GM12874 (cell line): ENCODE data around the gene DNAJC10.

Experiments used
- CTCF ChIP-seq: IDR thresholded peaks from 2 replicates; pipeline ENCODE4 v1.5.1; 2011; ENCODE audit warnings: low read depth, mild to moderate bottlenecking, control low read depth, low read length, moderate library complexity; ENCODE audit not compliant: insufficient read depth

DNAJC10 gene, protein sequence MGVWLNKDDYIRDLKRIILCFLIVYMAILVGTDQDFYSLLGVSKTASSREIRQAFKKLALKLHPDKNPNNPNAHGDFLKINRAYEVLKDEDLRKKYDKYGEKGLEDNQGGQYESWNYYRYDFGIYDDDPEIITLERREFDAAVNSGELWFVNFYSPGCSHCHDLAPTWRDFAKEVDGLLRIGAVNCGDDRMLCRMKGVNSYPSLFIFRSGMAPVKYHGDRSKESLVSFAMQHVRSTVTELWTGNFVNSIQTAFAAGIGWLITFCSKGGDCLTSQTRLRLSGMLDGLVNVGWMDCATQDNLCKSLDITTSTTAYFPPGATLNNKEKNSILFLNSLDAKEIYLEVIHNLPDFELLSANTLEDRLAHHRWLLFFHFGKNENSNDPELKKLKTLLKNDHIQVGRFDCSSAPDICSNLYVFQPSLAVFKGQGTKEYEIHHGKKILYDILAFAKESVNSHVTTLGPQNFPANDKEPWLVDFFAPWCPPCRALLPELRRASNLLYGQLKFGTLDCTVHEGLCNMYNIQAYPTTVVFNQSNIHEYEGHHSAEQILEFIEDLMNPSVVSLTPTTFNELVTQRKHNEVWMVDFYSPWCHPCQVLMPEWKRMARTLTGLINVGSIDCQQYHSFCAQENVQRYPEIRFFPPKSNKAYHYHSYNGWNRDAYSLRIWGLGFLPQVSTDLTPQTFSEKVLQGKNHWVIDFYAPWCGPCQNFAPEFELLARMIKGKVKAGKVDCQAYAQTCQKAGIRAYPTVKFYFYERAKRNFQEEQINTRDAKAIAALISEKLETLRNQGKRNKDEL

DNA sequence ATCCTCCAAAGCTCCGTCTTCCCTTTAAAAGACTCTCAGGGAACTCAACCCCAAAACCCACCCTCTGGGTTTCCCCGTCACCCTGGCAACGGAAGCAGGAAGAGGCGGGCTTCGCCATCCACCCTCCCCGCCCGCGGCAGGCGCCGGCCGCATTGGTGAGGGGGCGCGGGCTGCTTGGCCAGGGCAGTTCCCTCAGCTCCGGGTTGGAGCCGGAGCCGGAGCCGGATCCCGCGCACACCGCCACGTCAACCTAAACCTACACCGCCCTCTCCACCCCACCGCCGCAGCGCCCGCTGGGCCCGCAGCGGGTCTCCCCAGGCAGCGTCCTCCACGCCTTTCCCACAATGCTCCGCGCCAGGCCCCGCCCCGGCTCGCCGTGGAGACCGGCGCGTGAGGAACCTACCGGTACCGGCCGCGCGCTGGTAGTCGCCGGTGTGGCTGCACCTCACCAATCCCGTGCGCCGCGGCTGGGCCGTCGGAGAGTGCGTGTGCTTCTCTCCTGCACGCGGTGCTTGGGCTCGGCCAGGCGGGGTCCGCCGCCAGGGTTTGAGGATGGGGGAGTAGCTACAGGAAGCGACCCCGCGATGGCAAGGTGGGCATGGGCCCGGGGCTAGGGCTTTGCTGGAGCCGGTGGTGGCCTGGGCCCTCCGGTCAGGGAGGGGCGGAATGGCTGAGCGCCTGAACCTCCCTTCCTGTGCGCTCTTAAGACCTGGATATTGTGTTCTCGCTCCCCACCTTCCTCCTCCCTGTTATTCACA lies at the start of gene DNAJC10:
TSS of gene DNAJC10 (plus strand) at position 366 of the 758 bp plus-strand sequence. CDS start 1,830 bp downstream, outside the sequence.
- TF ChIP-seq CTCF, result no peak

GRCh38 chr2:182666674-182667314 lies 49.3 kb upstream of the DNAJC10 start:
- peak; percentile 56 for TF ChIP-seq CTCF

GRCh38 chr2:182667315-182667695 lies 48.8 kb upstream of the DNAJC10 start:
- no peak for TF ChIP-seq CTCF

- no peak for TF ChIP-seq CTCF
These were observed 47.4 kb upstream of the DNAJC10 start for GRCh38 chr2:182668671-182669070.

DNA sequence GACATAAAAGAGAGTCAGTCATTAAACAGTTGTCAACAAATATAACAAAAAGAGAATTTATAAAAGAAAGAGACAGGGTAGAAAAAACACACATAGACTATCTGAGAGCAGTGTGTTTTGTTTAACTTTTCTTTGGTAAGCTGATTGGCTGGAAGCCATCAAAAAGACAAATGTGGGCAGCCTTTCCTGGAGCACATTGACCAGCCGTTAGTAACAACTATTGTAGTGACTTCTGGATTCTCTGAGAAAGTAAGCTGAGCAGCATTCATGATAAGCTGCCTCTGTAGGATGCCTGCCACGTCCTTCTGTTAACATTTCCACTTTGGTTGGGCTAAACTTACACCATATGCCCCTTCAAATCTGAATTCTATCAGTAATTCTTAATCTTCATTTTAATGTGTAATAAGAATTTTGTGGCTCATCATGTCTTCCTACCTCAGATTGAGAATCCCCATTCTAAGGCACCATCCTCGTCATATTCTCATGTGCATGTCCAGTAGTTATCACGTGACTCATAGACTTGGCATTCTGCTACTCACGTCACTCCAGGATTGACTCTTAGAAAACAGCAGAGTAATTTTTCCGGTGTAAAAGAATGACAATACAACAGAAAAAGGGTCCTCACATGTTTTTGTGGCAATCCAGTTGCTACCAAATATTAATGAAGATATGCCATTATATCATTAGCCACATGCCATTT lies 43.4 kb upstream of the DNAJC10 start:
- TF ChIP-seq CTCF, result no peak

DNA sequence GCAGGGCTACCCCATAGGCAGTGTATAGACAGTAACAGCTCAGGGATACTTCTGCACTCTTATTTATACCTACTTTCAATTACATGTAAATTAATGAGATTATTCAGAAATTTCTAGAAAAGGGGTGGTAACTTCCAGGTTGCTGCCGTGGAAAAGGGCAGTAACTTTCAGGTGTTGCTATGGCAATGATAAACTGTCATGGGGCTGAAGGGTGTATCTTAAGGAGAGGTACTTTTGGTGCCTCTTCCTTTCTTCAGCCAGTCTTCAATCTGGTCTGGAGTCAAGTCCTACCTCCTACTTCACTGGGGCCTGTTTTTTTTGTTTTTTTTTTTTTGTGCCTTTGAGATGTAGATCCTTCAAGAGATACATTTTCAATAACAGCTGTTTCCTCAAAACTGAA lies 35.2 kb upstream of the DNAJC10 start:
- no peak for TF ChIP-seq CTCF
